GM23338 (cell line): ENCODE results near the gene PDZD8. TPM values are rescaled to one million over a fixed set of nuclear protein-coding genes. Genes with fewer than 3 reads are reported as not detected.

ENCODE experiments used
- ATAC-seq: fragments of 200-7000 bp; cut with Tn5 transposase; 3 replicates; pipeline ENCODE4 v1.9.1; 2020
- DNase-seq: peaks from one replicate; pipeline ENCODE4 v3.0.0-alpha.2; 2015; ENCODE audit warnings: low spot score
- H2AFZ ChIP-seq: fragments of 200-600 bp; sonication (generic); 2 replicates; pipeline ENCODE4 v1.8.0; 2016; ENCODE audit warnings: antibody characterized with exemption, mild to moderate bottlenecking, moderate library complexity
- H3F3A ChIP-seq: fragments of 200-600 bp; sonication (generic); replicated peaks from 2 replicates; pipeline ENCODE4 v1.8.0; 2017; ENCODE audit warnings: antibody characterized with exemption, mixed run types, low read depth
- H3K27ac ChIP-seq: fragments of 200-600 bp; sonication (generic); 2 replicates; pipeline ENCODE4 v1.6.1; 2016; ENCODE audit warnings: low read depth
- H3K27me3 ChIP-seq: fragments of 200-600 bp; sonication (generic); 2 replicates; pipeline ENCODE4 v1.8.0; 2016; ENCODE audit warnings: mild to moderate bottlenecking, mixed run types, moderate library complexity; ENCODE audit not compliant: insufficient read depth
- H3K36me3 ChIP-seq: fragments of 200-600 bp; sonication (generic); 2 replicates; pipeline ENCODE4 v1.8.0; 2016; ENCODE audit warnings: mild to moderate bottlenecking; ENCODE audit not compliant: insufficient read depth
- H3K4me1 ChIP-seq: fragments of 200-600 bp; sonication (generic); 2 replicates; pipeline ENCODE4 v1.8.0; 2016; ENCODE audit warnings: mild to moderate bottlenecking, moderate library complexity; ENCODE audit not compliant: insufficient read depth
- H3K4me2 ChIP-seq: fragments of 200-600 bp; sonication (generic); 2 replicates; pipeline ENCODE4 v1.7.1; 2017; ENCODE audit warnings: mixed run types
- H3K4me3 ChIP-seq: fragments of 200-600 bp; sonication (generic); 2 replicates; pipeline ENCODE4 v1.6.1; 2016; ENCODE audit warnings: mixed run types
- H3K79me2 ChIP-seq: fragments of 200-600 bp; sonication (generic); replicated peaks from 2 replicates; pipeline ENCODE4 v1.8.0; 2017; ENCODE audit warnings: mild to moderate bottlenecking; ENCODE audit not compliant: insufficient read depth
- H3K9me2 ChIP-seq: fragments of 200-600 bp; sonication (generic); 2 replicates; pipeline ENCODE4 v1.8.0; 2017; ENCODE audit not compliant: insufficient read depth
- H4K20me1 ChIP-seq: fragments of 200-600 bp; sonication (generic); replicated peaks from 2 replicates; pipeline ENCODE4 v1.8.0; 2017; ENCODE audit warnings: mild to moderate bottlenecking; ENCODE audit not compliant: insufficient read depth
- H3K27ac Mint-ChIP-seq: 2 replicates; pipeline ENCODE4 v1.8.0; 2020; ENCODE audit warnings: inconsistent platforms, mild to moderate bottlenecking, moderate library complexity, mixed read lengths
- H3K27me3 Mint-ChIP-seq: 3 replicates; pipeline ENCODE4 v1.8.0; 2022; ENCODE audit warnings: low read depth, mild to moderate bottlenecking, moderate library complexity, mixed read lengths, inconsistent platforms; ENCODE audit not compliant: insufficient read depth, poor library complexity
- H3K36me3 Mint-ChIP-seq: 3 replicates; pipeline ENCODE4 v1.8.0; 2021; ENCODE audit warnings: low read depth, mild to moderate bottlenecking, inconsistent platforms, moderate library complexity, mixed read lengths
- H3K4me1 Mint-ChIP-seq: 3 replicates; pipeline ENCODE4 v1.8.0; 2020; ENCODE audit warnings: mild to moderate bottlenecking, inconsistent platforms, mixed read lengths
- H3K4me3 Mint-ChIP-seq: 3 replicates; pipeline ENCODE4 v1.8.0; 2021; ENCODE audit warnings: moderate library complexity, mild to moderate bottlenecking, inconsistent platforms, mixed read lengths
- H3K9me3 Mint-ChIP-seq: 3 replicates; pipeline ENCODE4 v1.8.0; 2020; ENCODE audit warnings: moderate library complexity, mild to moderate bottlenecking, inconsistent platforms, mixed read lengths
- ZNF462 ChIP-seq: fragments of 250-450 bp; sonication (Bioruptor Pico); IDR thresholded peaks from 2 replicates; pipeline ENCODE4 v1.5.0; 2020; ENCODE audit warnings: mild to moderate bottlenecking, moderate library complexity
- polyA plus RNA-seq: library from polyadenylated mRNA; unstranded; fragments of >200 nt; fragmentation: Nextera tagmentation; extraction: Ambion mirVana; gene quantifications from 2 replicates; pipeline ENCODE4 v1.2.1, GENCODE V29; 2016
- total RNA-seq: library from RNA; depleted of rRNA; stranded (reverse); fragments of >200 nt; shearing (Covaris generic); gene quantifications from 2 replicates; pipeline ENCODE4 v1.2.3, GENCODE V29; 2014

Gene PDZD8
- total and polyA plus RNA-seq, 2 experiments from 2014 or later = 11.4 to 28.6 TPM

DNA sequence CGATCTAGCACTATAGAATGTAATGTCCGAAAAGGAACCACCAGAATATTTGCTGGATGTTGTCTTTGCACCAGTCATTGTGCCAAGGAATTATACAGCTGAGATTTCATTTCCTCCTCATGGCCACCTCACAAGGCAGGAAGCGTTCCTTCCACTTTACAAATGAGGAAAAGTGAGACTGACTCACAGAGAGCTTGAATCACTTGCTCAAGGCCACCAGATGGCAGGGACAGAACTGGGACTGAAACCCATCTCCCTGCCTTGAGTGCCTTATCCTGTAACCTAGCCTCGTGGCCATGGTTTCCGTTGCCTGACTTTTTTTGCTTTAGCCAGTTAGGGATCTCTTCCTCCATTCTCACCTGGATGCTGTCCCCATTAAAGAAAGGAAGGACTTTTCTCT is 44.7 kb upstream of the PDZD8 start (continued):
- no peak for TF ChIP-seq ZNF462

DNA sequence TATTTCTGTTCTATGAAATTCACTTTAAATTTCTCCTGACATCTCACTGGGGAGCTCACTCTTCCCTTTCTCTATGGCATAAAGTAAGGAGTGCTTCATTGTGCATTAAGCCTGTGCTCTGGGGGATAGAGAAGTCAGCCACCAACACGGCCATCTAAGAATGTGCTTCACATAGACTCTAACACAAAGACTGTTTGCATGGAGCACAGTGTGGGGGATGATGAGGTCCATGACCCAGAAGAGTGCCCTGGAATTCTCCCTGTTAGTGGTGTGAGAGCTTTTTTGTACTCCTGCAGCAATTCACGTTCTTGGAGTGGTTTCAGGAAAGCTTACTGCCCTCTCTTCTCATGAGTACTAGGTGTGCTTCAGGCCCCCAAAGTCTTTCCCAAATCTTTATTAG is 43.9 kb upstream of the PDZD8 start:
- Histone ChIP-seq H3K27me3 (no peaks in the 10 kb centered on the region), H3K4me2 (no peak overlapping the region), H3K79me2 (no peaks in the 10 kb centered on the region), H3K36me3 (no peaks in the 10 kb centered on the region), H3K9me2 (no peaks in the 10 kb centered on the region), H3F3A (no peaks in the 10 kb centered on the region), H3K4me1 (no peaks in the 10 kb centered on the region), H2AFZ (no peak overlapping the region), H4K20me1 (no peaks in the 10 kb centered on the region), H3K4me3 (no peak overlapping the region), H3K27ac (no peak overlapping the region)
- DNase-seq = no peak
- Mint-ChIP-seq H3K27ac (no peak overlapping the region), H3K27me3 (peaks cover 4% of the 10 kb centered on the region), H3K9me3 (no peaks in the 10 kb centered on the region; the same call in 2 of the 3 replicates), H3K4me1 (no peaks in the 10 kb centered on the region; the same call in 2 of the 3 replicates), H3K4me3 (no peak overlapping the region), H3K36me3 (no peaks in the 10 kb centered on the region)
- no peak for TF ChIP-seq ZNF462
- ATAC-seq = no peak
